ENCODE data around the gene PPP1R12B. TPM values are rescaled to one million over a fixed set of nuclear protein-coding genes. Genes with fewer than 3 reads are reported as not detected.
"Not testable (repeated sequence)": the region's sequence is repeated elsewhere in the genome, so short reads cannot be mapped to it uniquely, and the experiment has no call there.

PPP1R12B gene
- polyA plus RNA-seq, 1 donor (not counting 4 experiments of a cell fraction or from before 2014, with no cell fraction given) = 6.9 TPM

GRCh38 chr1:202468695-202469094, 120.2 kb downstream of the PPP1R12B start:
- H3K9me1 ChIP-seq (ENCODE audit: control insufficient read depth, extremely low read depth, insufficient read depth, low read length); DNase-seq (ENCODE audit: low read depth, low spot score); H3K36me3 ChIP-seq (ENCODE audit: control insufficient read depth in 2 of 2, extremely low read depth in 1 of 2, insufficient read depth in 2 of 2, low read length in 2 of 2); H3K4me1 ChIP-seq (ENCODE audit: control insufficient read depth, extremely low read depth, insufficient read depth, low read length); dilution Hi-C loops (cut with MboI; ENCODE audit: extremely low pct_ligation_motif_present, low sequenced_read_pairs); FAIRE-seq; H3K4me3 ChIP-seq (ENCODE audit: control insufficient read depth in 2 of 3, extremely low read depth in 1 of 3, insufficient read depth in 2 of 3, low read depth in 1 of 3, low read length in 3 of 3); H3K27me3 ChIP-seq (ENCODE audit: control insufficient read depth, extremely low read depth, insufficient read depth, low read length); H3K27ac ChIP-seq (ENCODE audit: control insufficient read depth, insufficient read depth, low read length); H2AFZ ChIP-seq (ENCODE audit: control insufficient read depth, low read length); H3K4me2 ChIP-seq (ENCODE audit: control insufficient read depth, extremely low read depth, insufficient read depth, low read depth, low read length); H3K9me3 ChIP-seq (ENCODE audit: control insufficient read depth, low read depth, low read length); H3K9ac ChIP-seq (ENCODE audit: control insufficient read depth, extremely low read depth, insufficient read depth, low read length); H4K20me1 ChIP-seq (ENCODE audit: control insufficient read depth, extremely low read depth, insufficient read depth, low read length); H3K79me2 ChIP-seq (ENCODE audit: control insufficient read depth, insufficient read depth, low read length): not testable (repeated sequence)

DNA sequence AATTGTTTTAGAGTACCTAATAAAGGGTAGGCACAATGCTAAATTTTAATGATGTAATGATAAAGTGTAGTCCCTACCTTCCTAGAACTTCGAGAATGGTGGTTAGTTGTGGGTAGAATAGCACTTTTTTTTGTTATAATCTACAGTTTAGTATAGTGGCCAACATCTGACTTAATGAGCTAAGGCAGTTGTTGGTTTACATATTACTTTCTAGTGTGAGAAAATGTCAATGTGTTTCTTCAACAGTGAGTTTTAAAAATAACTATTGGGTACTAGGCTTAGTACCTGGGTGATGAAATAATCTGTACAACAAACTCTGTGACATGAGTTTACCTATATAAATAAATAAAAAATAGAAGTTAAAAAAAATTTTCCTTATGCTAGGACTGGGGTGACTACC, 120.6 kb downstream of the PPP1R12B start:
- H2AFZ ChIP-seq (ENCODE audit: control insufficient read depth, low read length); H3K27ac ChIP-seq (ENCODE audit: control insufficient read depth, insufficient read depth, low read length); H3K9me3 ChIP-seq (ENCODE audit: control insufficient read depth, low read depth, low read length); H3K36me3 ChIP-seq (ENCODE audit: control insufficient read depth in 2 of 2, extremely low read depth in 1 of 2, insufficient read depth in 2 of 2, low read length in 2 of 2); DNase-seq (ENCODE audit: low read depth, low spot score); H3K9ac ChIP-seq (ENCODE audit: control insufficient read depth, extremely low read depth, insufficient read depth, low read length); H3K4me1 ChIP-seq (ENCODE audit: control insufficient read depth, extremely low read depth, insufficient read depth, low read length); dilution Hi-C loops (cut with MboI; ENCODE audit: extremely low pct_ligation_motif_present, low sequenced_read_pairs); H3K27me3 ChIP-seq (ENCODE audit: control insufficient read depth, extremely low read depth, insufficient read depth, low read length); H3K4me3 ChIP-seq (ENCODE audit: control insufficient read depth in 2 of 3, extremely low read depth in 1 of 3, insufficient read depth in 2 of 3, low read depth in 1 of 3, low read length in 3 of 3); H3K4me2 ChIP-seq (ENCODE audit: control insufficient read depth, extremely low read depth, insufficient read depth, low read depth, low read length); H4K20me1 ChIP-seq (ENCODE audit: control insufficient read depth, extremely low read depth, insufficient read depth, low read length); H3K9me1 ChIP-seq (ENCODE audit: control insufficient read depth, extremely low read depth, insufficient read depth, low read length); FAIRE-seq; H3K79me2 ChIP-seq (ENCODE audit: control insufficient read depth, insufficient read depth, low read length): not testable (repeated sequence)

- FAIRE-seq (no peak), DNase-seq (ENCODE audit: low read depth, low spot score) (no peak)
- H3K4me2 ChIP-seq (ENCODE audit: control insufficient read depth, extremely low read depth, insufficient read depth, low read depth, low read length) = no peak overlapping the region
- no peak overlapping the region for H3K4me3 ChIP-seq (ENCODE audit: control insufficient read depth in 2 of 3, extremely low read depth in 1 of 3, insufficient read depth in 2 of 3, low read depth in 1 of 3, low read length in 3 of 3)
- no peaks in the 10 kb centered on the region for H3K79me2 ChIP-seq (ENCODE audit: control insufficient read depth, insufficient read depth, low read length)
- no peak overlapping the region for H3K27ac ChIP-seq (ENCODE audit: control insufficient read depth, insufficient read depth, low read length)
- H4K20me1 ChIP-seq (ENCODE audit: control insufficient read depth, extremely low read depth, insufficient read depth, low read length) = no peaks in the 10 kb centered on the region
- H3K9me1 ChIP-seq (ENCODE audit: control insufficient read depth, extremely low read depth, insufficient read depth, low read length) = no peaks in the 10 kb centered on the region
- H3K36me3 ChIP-seq (ENCODE audit: control insufficient read depth in 2 of 2, extremely low read depth in 1 of 2, insufficient read depth in 2 of 2, low read length in 2 of 2) = no peaks in the 10 kb centered on the region
- H2AFZ ChIP-seq (ENCODE audit: control insufficient read depth, low read length) = no peak overlapping the region
- dilution Hi-C loops (cut with MboI; ENCODE audit: extremely low pct_ligation_motif_present, low sequenced_read_pairs) = no loop called here
- no peaks in the 10 kb centered on the region for H3K9me3 ChIP-seq (ENCODE audit: control insufficient read depth, low read depth, low read length)
- no peaks in the 10 kb centered on the region for H3K4me1 ChIP-seq (ENCODE audit: control insufficient read depth, extremely low read depth, insufficient read depth, low read length)
- H3K9ac ChIP-seq (ENCODE audit: control insufficient read depth, extremely low read depth, insufficient read depth, low read length) = no peak overlapping the region
- no peaks in the 10 kb centered on the region for H3K27me3 ChIP-seq (ENCODE audit: control insufficient read depth, extremely low read depth, insufficient read depth, low read length)
- TF ChIP-seq EZH2 (IDR thresholded peaks at IDR 0.05; ENCODE audit: low read length) (no peak), CTCF (optimal IDR thresholded peaks at IDR 0.05 in 1 of 3, IDR thresholded peaks at IDR 0.05 in 1 of 3, conservative IDR thresholded peaks at IDR 0.05 in 1 of 3; ENCODE audit: extremely low read depth in 1 of 3, insufficient read depth in 2 of 3, low read length in 3 of 3) (no peak)
Observed at GRCh38 chr1:202471246-202471645, 122.7 kb downstream of the PPP1R12B start.

DNA sequence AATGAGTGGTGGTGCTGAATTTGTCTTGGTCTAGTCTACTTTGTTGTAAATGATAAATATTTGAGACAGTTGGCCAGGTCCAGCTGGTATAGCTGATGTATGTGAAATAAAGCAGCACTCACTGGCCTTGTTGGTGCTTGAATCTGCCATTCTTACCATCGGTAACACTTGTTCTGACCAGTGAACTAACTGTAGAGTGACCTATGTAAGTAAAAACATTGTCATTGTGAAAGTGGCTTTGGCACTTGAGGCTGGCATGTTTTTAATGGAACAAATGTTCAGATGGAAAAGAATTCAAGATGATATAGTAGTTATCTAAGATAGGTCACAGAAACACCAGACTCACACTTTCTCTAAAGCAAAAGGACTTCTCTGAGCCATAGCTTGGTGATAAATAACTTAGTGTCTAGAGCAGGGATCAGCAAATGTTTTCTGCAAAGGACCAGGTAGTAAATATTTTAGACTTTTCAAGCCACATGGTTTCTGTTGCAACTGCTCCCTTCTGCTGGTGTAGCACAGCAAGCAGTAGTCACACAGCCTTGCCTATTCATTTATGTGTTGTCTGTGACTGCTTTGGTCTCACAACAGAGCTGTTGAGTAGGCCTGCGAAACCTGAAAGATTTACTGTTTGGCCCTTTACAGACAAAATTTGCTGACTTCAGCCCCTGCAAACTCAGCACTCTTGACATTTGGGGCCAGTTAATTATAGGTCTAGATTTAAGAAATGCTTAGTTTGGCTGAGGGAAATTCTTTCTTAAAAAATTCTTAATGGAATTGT, 124.0 kb downstream of the PPP1R12B start:
- FAIRE-seq; H3K4me3 ChIP-seq (ENCODE audit: control insufficient read depth in 2 of 3, extremely low read depth in 1 of 3, insufficient read depth in 2 of 3, low read depth in 1 of 3, low read length in 3 of 3); H3K9ac ChIP-seq (ENCODE audit: control insufficient read depth, extremely low read depth, insufficient read depth, low read length); DNase-seq (ENCODE audit: low read depth, low spot score); H3K27ac ChIP-seq (ENCODE audit: control insufficient read depth, insufficient read depth, low read length); H3K9me3 ChIP-seq (ENCODE audit: control insufficient read depth, low read depth, low read length); H3K36me3 ChIP-seq (ENCODE audit: control insufficient read depth in 2 of 2, extremely low read depth in 1 of 2, insufficient read depth in 2 of 2, low read length in 2 of 2); H2AFZ ChIP-seq (ENCODE audit: control insufficient read depth, low read length); dilution Hi-C loops (cut with MboI; ENCODE audit: extremely low pct_ligation_motif_present, low sequenced_read_pairs); H3K4me2 ChIP-seq (ENCODE audit: control insufficient read depth, extremely low read depth, insufficient read depth, low read depth, low read length); H3K4me1 ChIP-seq (ENCODE audit: control insufficient read depth, extremely low read depth, insufficient read depth, low read length); H4K20me1 ChIP-seq (ENCODE audit: control insufficient read depth, extremely low read depth, insufficient read depth, low read length); H3K9me1 ChIP-seq (ENCODE audit: control insufficient read depth, extremely low read depth, insufficient read depth, low read length); H3K79me2 ChIP-seq (ENCODE audit: control insufficient read depth, insufficient read depth, low read length); H3K27me3 ChIP-seq (ENCODE audit: control insufficient read depth, extremely low read depth, insufficient read depth, low read length): not testable (repeated sequence)

All from keratinocyte (primary cell).